ENCODE data around the gene SCAMP2. TPM values are rescaled to one million over a fixed set of nuclear protein-coding genes. Genes with fewer than 3 reads are reported as not detected.

SCAMP2 gene
- polyA plus RNA-seq, 1 donor, result 104 TPM

DNA sequence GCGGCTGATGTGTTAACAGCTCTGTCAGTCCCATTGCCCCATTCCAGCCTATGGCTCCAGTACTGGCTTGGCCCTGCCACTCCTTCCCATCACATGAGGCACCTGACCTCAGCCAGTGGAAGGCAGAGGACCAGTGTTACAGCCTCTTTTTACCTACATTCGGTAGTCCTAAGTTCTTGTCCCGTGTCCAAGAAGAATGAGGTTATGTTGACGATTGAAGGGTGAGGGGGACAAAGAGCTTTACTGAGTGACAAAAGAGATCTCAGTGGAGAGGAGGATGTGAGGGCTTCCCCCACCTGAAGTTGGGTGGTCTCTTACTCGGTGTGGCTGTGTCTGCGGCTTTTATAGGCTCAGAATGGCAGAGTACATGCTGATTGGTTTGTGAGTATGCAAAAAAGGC is 9.4 kb upstream of the SCAMP2 start:
- DNase-seq, result no peak
- Histone ChIP-seq H3K9me3 (ENCODE audit: control insufficient read depth, low read depth, low read length) (peaks cover 7% of the 10 kb centered on the region), H3K36me3 (ENCODE audit: control insufficient read depth, insufficient read depth, low read length) (no peaks in the 10 kb centered on the region), H3K4me3 (ENCODE audit: low read length) (no peak overlapping the region), H3K4me1 (ENCODE audit: control insufficient read depth, insufficient read depth, low read length) (no peaks in the 10 kb centered on the region), H3K27me3 (ENCODE audit: control insufficient read depth, insufficient read depth, low read length) (no peaks in the 10 kb centered on the region), H3K27ac (ENCODE audit: low read length) (no peak overlapping the region)
- WGBS (ENCODE audit: insufficient coverage, low lambda C conversion rate), result 100% methylated on average over 1 of the region's 6 CpGs

DNA sequence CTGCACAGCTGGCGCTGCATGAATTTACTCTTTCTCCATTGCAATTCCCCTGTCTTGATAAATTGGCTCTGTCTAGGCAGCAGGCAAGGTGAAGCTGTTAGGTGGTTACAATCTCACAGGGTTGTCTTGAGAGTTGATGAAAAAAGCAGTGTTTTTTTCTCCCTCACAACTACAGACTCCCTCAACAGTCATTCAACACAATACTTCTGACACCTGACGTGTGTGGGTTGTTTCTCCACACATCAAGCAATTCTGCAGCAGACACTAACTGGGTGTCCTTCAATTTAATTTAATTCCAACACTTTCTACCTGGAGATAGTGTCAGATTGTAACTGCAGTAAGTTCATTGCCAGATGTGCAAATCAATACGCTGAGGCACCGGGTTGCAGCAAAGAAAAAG is 5.1 kb upstream of the SCAMP2 start:
- no peak overlapping the region for H3K4me3 ChIP-seq (ENCODE audit: low read length)
- no CpG with 5 or more reads among the region's 4 CpGs for WGBS (ENCODE audit: insufficient coverage, low lambda C conversion rate)
- H3K4me1 ChIP-seq (ENCODE audit: control insufficient read depth, insufficient read depth, low read length), result no peaks in the 10 kb centered on the region
- no peak overlapping the region for H3K27ac ChIP-seq (ENCODE audit: low read length)
- H3K27me3 ChIP-seq (ENCODE audit: control insufficient read depth, insufficient read depth, low read length), result no peaks in the 10 kb centered on the region
- no peaks in the 10 kb centered on the region for H3K36me3 ChIP-seq (ENCODE audit: control insufficient read depth, insufficient read depth, low read length)
- peaks cover 7% of the 10 kb centered on the region for H3K9me3 ChIP-seq (ENCODE audit: control insufficient read depth, low read depth, low read length)
- no peak for DNase-seq

DNA sequence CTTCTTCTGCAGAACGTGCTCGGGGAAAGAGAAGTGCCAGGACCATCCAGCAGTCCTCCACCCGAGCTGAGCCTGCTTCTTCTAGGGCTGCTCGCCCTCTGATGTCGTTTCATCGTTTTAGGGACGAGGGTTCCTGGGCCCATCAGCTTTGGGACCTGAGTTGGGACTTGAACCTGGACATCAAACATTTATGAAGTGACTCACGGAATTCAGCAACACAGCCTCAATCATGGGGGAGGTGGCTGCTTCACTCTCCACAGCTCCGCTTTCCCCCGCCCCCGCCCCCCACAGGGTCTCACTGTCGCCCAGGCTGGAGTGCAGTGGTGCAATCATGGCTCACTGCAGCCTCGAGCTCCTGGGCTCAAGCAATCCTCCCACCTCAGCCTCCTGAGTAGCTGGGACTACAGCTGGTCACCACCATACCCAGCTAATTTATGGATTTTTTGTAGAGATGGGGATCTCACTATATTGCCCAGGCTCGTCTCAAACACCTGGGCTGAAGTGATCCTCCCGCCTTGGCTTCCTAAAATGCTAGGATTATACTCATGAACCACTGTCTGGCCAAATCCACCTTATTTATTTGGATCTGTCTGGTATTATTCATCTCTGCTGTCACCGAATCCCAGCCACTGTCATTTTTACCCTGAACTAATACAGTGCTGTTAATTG is 725 bp upstream of the SCAMP2 start:
- H3K4me3 ChIP-seq (ENCODE audit: low read length), result peak overlapping the region; percentile 73
- DNase-seq, result no peak
- no peaks in the 10 kb centered on the region for H3K9me3 ChIP-seq (ENCODE audit: control insufficient read depth, low read depth, low read length)
- peaks cover 24% of the 10 kb centered on the region for H3K4me1 ChIP-seq (ENCODE audit: control insufficient read depth, insufficient read depth, low read length)
- H3K36me3 ChIP-seq (ENCODE audit: control insufficient read depth, insufficient read depth, low read length), result no peaks in the 10 kb centered on the region
- H3K27ac ChIP-seq (ENCODE audit: low read length), result peak overlapping the region; percentile 80
- no peaks in the 10 kb centered on the region for H3K27me3 ChIP-seq (ENCODE audit: control insufficient read depth, insufficient read depth, low read length)
- no CpG with 5 or more reads among the region's 16 CpGs for WGBS (ENCODE audit: insufficient coverage, low lambda C conversion rate)

DNA sequence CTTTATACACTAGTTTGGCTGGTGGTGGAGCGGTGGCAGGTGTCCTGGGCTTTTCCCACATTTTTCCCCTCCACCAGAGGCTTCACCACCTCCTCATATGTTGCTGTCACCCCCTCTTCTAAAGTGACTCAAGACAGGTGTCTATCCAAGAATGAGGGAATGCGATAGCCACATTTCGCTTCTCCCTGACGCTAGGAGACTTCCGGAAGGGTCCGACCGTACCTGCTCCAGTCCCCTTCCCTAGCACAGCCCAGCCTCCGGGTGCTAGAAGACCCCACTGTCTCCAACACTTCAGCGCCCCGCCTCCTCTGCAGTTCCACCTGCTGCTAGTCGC is 496 bp downstream of the SCAMP2 start:
- WGBS (ENCODE audit: insufficient coverage, low lambda C conversion rate), result no CpG with 5 or more reads among the region's 11 CpGs
- peak overlapping the region; percentile 80 for H3K27ac ChIP-seq (ENCODE audit: low read length)
- no peak for DNase-seq
- H3K4me3 ChIP-seq (ENCODE audit: low read length), result peak overlapping the region; percentile 73
- H3K9me3 ChIP-seq (ENCODE audit: control insufficient read depth, low read depth, low read length), result no peaks in the 10 kb centered on the region
- H3K27me3 ChIP-seq (ENCODE audit: control insufficient read depth, insufficient read depth, low read length), result no peaks in the 10 kb centered on the region
- no peaks in the 10 kb centered on the region for H3K36me3 ChIP-seq (ENCODE audit: control insufficient read depth, insufficient read depth, low read length)
- H3K4me1 ChIP-seq (ENCODE audit: control insufficient read depth, insufficient read depth, low read length), result peaks cover 36% of the 10 kb centered on the region

DNA sequence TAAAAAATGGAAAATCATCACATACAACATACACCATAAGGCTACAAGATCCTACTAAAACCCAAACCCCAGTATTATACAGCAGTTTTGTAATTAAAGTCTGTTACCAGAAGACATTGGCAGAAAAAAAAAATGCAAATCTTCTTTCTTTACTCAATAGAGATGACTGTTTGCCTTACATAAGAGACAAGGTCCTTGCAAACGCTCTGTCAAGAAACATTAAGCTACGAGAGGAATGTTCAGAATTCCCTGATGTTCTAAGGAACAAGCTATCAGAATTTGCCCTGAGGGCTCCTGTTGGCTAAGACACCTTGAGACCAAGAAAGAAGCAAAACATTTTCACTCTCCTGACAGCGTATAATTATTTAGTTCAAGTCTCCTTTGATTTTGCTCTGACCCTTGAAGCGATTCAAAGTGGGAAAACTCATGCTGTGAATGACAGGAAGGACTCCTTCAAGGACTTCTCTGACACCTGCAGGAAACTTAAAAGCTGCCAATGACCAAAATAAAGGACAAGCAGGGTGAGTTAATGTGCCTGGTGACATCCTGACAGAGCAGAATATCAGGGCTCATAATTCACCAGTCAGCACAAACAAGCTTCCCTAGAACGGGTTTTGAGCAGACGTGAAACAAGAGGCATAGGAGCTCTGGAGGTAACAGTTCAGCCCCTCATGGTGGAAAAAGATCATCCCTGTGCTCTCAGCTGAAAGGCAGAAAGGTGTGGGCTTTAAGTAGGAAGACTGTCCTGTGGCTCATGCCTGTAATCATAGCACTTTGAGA is 2.5 kb downstream of the SCAMP2 start:
- Histone ChIP-seq H3K9me3 (ENCODE audit: control insufficient read depth, low read depth, low read length) (no peaks in the 10 kb centered on the region), H3K4me1 (ENCODE audit: control insufficient read depth, insufficient read depth, low read length) (peaks cover 52% of the 10 kb centered on the region), H3K36me3 (ENCODE audit: control insufficient read depth, insufficient read depth, low read length) (no peaks in the 10 kb centered on the region), H3K27me3 (ENCODE audit: control insufficient read depth, insufficient read depth, low read length) (no peaks in the 10 kb centered on the region), H3K4me3 (ENCODE audit: low read length) (no peak overlapping the region), H3K27ac (ENCODE audit: low read length) (peak overlapping the region; percentile 39)
- whole genome bisulfite sequencing (ENCODE audit: insufficient coverage, low lambda C conversion rate), result 13% methylated on average over 3 of the region's 6 CpGs
- DNase-seq, result no peak

DNA sequence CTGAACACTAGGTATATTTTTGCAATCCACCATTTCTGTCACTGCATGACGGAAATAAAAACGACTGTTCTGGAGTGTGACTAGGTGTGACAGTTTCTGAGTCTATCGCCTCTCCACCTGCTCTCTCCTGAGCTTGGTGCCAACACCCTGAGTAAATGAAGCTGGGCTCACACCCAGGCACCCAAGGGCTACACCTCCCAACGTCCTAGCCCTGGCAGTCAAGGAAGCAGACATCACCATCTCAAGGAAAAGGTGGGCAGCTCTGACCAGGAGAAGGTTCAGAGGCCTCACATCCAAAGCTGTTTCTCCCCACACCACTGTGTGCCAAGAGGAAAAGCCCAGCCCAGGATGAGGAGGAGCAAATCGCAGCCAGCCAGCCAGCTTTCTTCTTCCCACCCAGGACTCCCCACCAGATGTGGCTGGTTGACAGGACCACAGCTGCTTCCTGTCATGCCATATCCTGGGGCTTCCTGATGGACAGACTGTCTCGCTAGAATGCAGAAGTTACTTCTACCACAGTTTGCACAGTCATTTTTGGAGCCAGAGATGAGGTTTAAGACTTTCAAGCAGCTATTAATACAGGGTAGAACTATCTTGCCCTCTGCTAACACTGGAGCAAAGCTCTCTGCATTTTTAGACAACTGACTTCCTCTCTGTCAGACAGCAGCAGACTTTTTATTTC is 3.3 kb downstream of the SCAMP2 start:
- peak overlapping the region; percentile 28 for H3K27ac ChIP-seq (ENCODE audit: low read length)
- no CpG with 5 or more reads among the region's 6 CpGs for WGBS (ENCODE audit: insufficient coverage, low lambda C conversion rate)
- H3K9me3 ChIP-seq (ENCODE audit: control insufficient read depth, low read depth, low read length), result no peaks in the 10 kb centered on the region
- peaks cover 56% of the 10 kb centered on the region for H3K4me1 ChIP-seq (ENCODE audit: control insufficient read depth, insufficient read depth, low read length)
- H3K27me3 ChIP-seq (ENCODE audit: control insufficient read depth, insufficient read depth, low read length), result no peaks in the 10 kb centered on the region
- H3K4me3 ChIP-seq (ENCODE audit: low read length), result no peak overlapping the region
- peak in 1 of 2 donors; percentile 27 for DNase-seq
- no peaks in the 10 kb centered on the region for H3K36me3 ChIP-seq (ENCODE audit: control insufficient read depth, insufficient read depth, low read length)

DNA sequence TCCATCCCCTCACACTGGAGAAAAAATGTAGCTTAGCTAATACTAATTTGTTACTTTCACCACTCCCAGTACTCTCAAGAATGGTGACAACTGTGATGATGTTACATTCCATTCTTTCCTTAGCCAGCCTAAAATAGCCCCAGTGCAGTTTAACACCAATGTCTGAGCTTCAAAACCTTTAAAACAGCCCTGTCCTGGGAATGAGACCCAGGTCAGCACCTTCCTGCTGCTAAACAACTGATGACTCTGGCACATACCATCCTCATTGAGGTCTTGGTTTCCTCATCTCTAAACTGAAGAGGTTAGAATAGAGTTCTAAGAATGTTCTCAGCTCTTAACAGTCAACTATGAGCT is 3.8 kb downstream of the SCAMP2 start:
- DNase-seq, result no peak
- peaks cover 61% of the 10 kb centered on the region for H3K4me1 ChIP-seq (ENCODE audit: control insufficient read depth, insufficient read depth, low read length)
- no peak overlapping the region for H3K4me3 ChIP-seq (ENCODE audit: low read length)
- peak overlapping the region; percentile 28 for H3K27ac ChIP-seq (ENCODE audit: low read length)
- H3K36me3 ChIP-seq (ENCODE audit: control insufficient read depth, insufficient read depth, low read length), result no peaks in the 10 kb centered on the region
- H3K27me3 ChIP-seq (ENCODE audit: control insufficient read depth, insufficient read depth, low read length), result no peaks in the 10 kb centered on the region
- no peaks in the 10 kb centered on the region for H3K9me3 ChIP-seq (ENCODE audit: control insufficient read depth, low read depth, low read length)

DNA sequence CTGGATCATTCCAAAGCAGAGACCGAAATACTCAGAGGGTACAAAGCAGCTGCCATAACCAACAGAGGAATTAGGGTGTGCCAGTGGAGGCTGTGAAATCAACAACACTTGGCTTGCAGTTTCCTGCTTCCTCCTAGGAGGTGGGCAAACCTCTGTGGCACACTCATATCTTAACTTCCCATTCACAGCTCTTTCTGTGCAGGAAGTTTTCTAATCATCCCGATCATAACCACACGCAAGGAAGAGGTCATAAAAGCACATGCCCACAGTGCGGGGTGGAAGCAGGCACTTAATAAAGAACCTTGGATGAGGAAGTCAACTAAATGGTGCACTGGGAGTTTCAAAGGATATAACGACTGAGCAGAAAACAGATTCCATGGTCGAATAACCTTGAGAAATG is 5.1 kb downstream of the SCAMP2 start:
- H3K27me3 ChIP-seq (ENCODE audit: control insufficient read depth, insufficient read depth, low read length), result no peaks in the 10 kb centered on the region
- DNase-seq, result peak in 1 of 2 donors; percentile 70
- H3K4me3 ChIP-seq (ENCODE audit: low read length), result no peak overlapping the region
- no CpG with 5 or more reads among the region's 6 CpGs for WGBS (ENCODE audit: insufficient coverage, low lambda C conversion rate)
- H3K27ac ChIP-seq (ENCODE audit: low read length), result peak overlapping the region; percentile 72
- peaks cover 68% of the 10 kb centered on the region for H3K4me1 ChIP-seq (ENCODE audit: control insufficient read depth, insufficient read depth, low read length)
- no peaks in the 10 kb centered on the region for H3K9me3 ChIP-seq (ENCODE audit: control insufficient read depth, low read depth, low read length)
- H3K36me3 ChIP-seq (ENCODE audit: control insufficient read depth, insufficient read depth, low read length), result no peaks in the 10 kb centered on the region

DNA sequence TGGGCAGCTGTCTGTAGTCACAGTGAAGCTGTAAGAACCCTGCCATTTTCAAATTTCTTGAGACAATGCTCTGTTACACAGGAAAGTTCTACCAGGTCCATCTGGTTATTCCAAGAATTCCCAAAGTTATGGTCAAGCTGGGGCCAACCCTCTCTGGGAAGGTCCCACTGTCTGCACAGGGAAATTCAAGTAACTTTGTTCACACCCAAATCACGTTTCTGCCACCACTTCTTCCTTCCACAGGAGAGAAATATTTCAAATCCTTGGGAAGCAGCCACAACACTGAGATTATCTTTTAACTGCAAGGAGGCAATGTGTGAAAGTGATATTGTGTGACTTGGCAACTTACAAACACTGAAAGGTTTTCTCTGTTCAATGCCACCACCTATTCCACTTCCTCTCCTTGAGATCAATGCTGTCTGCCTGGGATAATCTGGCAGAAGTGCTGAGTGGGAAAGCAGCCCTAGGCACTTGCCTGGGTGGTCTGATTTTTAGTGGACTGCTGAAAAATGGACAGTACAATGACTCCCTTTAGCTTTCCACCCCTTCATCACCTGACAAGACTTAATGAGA is 5.6 kb downstream of the SCAMP2 start:
- Histone ChIP-seq H3K36me3 (ENCODE audit: control insufficient read depth, insufficient read depth, low read length) (no peaks in the 10 kb centered on the region), H3K4me3 (ENCODE audit: low read length) (no peak overlapping the region), H3K27me3 (ENCODE audit: control insufficient read depth, insufficient read depth, low read length) (no peaks in the 10 kb centered on the region), H3K4me1 (ENCODE audit: control insufficient read depth, insufficient read depth, low read length) (peaks cover 68% of the 10 kb centered on the region), H3K27ac (ENCODE audit: low read length) (peak overlapping the region; percentile 72), H3K9me3 (ENCODE audit: control insufficient read depth, low read depth, low read length) (no peaks in the 10 kb centered on the region)
- WGBS (ENCODE audit: insufficient coverage, low lambda C conversion rate), result no CpG with 5 or more reads among the region's 1 CpG
- DNase-seq, result peak in 1 of 2 donors; percentile 63

DNA sequence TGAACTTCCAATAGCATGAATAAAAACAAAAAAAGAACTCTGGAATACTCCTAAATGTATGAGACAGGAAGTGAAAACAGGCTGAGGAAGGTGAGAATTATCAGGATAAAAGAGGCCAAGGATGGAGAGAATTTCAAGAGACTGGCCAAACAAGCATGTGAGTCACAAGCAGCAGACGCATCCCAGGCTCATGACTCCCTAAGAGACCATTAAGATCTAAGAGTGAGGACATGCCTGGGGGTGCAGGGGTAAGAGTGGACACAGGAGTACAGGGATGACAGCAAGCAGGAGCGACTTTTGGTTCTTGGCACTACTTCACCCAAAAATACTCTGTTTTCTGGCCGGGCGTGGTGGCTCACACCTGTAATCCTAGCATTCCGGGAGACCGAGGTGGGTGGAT is 7.1 kb downstream of the SCAMP2 start:
- Histone ChIP-seq H3K4me1 (ENCODE audit: control insufficient read depth, insufficient read depth, low read length) (peaks cover 65% of the 10 kb centered on the region), H3K27ac (ENCODE audit: low read length) (peak overlapping the region; percentile 51), H3K9me3 (ENCODE audit: control insufficient read depth, low read depth, low read length) (no peaks in the 10 kb centered on the region), H3K36me3 (ENCODE audit: control insufficient read depth, insufficient read depth, low read length) (peaks cover 3% of the 10 kb centered on the region), H3K27me3 (ENCODE audit: control insufficient read depth, insufficient read depth, low read length) (no peaks in the 10 kb centered on the region), H3K4me3 (ENCODE audit: low read length) (no peak overlapping the region)
- peak in 1 of 2 donors; percentile 61 for DNase-seq
- 40% methylated on average over 1 of the region's 6 CpGs for WGBS (ENCODE audit: insufficient coverage, low lambda C conversion rate)

All from large intestine (tissue), 3 donors.